HG03460 (cell line): Measurements from ENCODE around the gene ROS1.
A peak's percentile ranks its signal among the peaks of the same experiment; 100 is the strongest.
"Not testable (repeated sequence)": the region's sequence is repeated elsewhere in the genome, so short reads cannot be mapped to it uniquely, and the experiment has no call there.

Source experiments
- ATAC-seq: cut with Tn5 transposase; IDR thresholded peaks from one replicate; pipeline ENCODE4 v1.9.1; 2021; ENCODE audit not compliant: unreplicated experiment

ROS1 gene

GRCh38 chr6:117425431-117426153, at the start of gene ROS1:
Gene ROS1, minus strand, starts transcription at chr6:117425942. Its CDS starts 286 bp downstream, at chr6:117425656.
- no peak for ATAC-seq

GRCh38 chr6:117473401-117473800, 47.7 kb upstream of the ROS1 start:
- ATAC-seq, result no peak

GRCh38 chr6:117472667-117473066, 46.9 kb upstream of the ROS1 start:
- no peak for ATAC-seq

- no peak for ATAC-seq
Measured at GRCh38 chr6:117469791-117470190, 44.0 kb upstream of the ROS1 start.

- no peak for ATAC-seq
Measured at GRCh38 chr6:117469356-117469755, 43.6 kb upstream of the ROS1 start.

- ATAC-seq, result not testable (repeated sequence)
Measured at GRCh38 chr6:117468527-117468926, 42.8 kb upstream of the ROS1 start.

- no peak for ATAC-seq
Measured at GRCh38 chr6:117467876-117468275, 42.1 kb upstream of the ROS1 start.

- ATAC-seq, result no peak
Measured at GRCh38 chr6:117465691-117466090, 39.9 kb upstream of the ROS1 start.

- no peak for ATAC-seq
Measured at GRCh38 chr6:117464700-117465099, 39.0 kb upstream of the ROS1 start.

- ATAC-seq, result peak; percentile 57
Measured at GRCh38 chr6:117463762-117464665, 38.3 kb upstream of the ROS1 start.

- ATAC-seq, result no peak
Measured at GRCh38 chr6:117459204-117459944, 33.6 kb upstream of the ROS1 start.

- no peak for ATAC-seq
Measured at GRCh38 chr6:117456998-117457397, 31.3 kb upstream of the ROS1 start.

- ATAC-seq, result no peak
Measured at GRCh38 chr6:117456250-117456649, 30.5 kb upstream of the ROS1 start.

- ATAC-seq, result no peak
Measured at GRCh38 chr6:117451671-117452070, 25.9 kb upstream of the ROS1 start.

- ATAC-seq, result no peak
Measured at GRCh38 chr6:117449549-117450439, 24.1 kb upstream of the ROS1 start.

- ATAC-seq, result no peak
Measured at GRCh38 chr6:117448732-117449485, 23.2 kb upstream of the ROS1 start.

- no peak for ATAC-seq
Measured at GRCh38 chr6:117448011-117448410, 22.3 kb upstream of the ROS1 start.

GRCh38 chr6:117446861-117447260, 21.1 kb upstream of the ROS1 start:
- ATAC-seq, result no peak

GRCh38 chr6:117444600-117444999, 18.9 kb upstream of the ROS1 start:
- no peak for ATAC-seq

- not testable (repeated sequence) for ATAC-seq
Measured at GRCh38 chr6:117442313-117442712, 16.6 kb upstream of the ROS1 start.
